ENCODE data around the gene H19.

Gene H19

DNA sequence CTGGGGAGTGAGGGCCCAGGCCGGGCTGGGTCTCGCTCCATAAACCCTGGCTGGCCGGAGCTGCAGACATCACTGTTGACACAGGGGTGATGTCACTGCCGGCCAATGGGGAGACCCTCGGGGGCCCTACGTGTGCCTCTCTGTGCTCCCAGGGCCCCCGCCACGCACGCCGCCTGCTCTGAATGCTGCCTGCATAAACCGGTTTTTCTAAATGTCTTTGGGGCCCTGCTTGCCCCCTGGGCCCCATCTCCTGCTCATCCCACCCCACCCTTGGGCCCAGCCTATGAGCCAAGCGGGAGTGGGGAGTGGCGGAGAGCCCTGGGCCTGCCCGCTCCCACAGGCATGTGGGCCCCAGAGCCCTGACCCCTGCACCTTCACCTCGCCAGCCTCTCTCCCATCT lies 7.7 kb downstream of the H19 start:
- in situ Hi-C loops (cut with MboI; ENCODE audit: low pct_unique_long_range_greater_than_20kb, low sequenced_read_pairs, unreplicated experiment): no loop called here
- TF ChIP-seq, protein P1, sequence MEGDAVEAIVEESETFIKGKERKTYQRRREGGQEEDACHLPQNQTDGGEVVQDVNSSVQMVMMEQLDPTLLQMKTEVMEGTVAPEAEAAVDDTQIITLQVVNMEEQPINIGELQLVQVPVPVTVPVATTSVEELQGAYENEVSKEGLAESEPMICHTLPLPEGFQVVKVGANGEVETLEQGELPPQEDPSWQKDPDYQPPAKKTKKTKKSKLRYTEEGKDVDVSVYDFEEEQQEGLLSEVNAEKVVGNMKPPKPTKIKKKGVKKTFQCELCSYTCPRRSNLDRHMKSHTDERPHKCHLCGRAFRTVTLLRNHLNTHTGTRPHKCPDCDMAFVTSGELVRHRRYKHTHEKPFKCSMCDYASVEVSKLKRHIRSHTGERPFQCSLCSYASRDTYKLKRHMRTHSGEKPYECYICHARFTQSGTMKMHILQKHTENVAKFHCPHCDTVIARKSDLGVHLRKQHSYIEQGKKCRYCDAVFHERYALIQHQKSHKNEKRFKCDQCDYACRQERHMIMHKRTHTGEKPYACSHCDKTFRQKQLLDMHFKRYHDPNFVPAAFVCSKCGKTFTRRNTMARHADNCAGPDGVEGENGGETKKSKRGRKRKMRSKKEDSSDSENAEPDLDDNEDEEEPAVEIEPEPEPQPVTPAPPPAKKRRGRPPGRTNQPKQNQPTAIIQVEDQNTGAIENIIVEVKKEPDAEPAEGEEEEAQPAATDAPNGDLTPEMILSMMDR (IDR thresholded peaks at IDR 0.05; ENCODE audit: extremely low read depth, insufficient read depth, missing control alignments): no peak
- DNase-seq (ENCODE audit: low spot score): no peak

- in situ Hi-C loops (cut with MboI; ENCODE audit: low pct_unique_long_range_greater_than_20kb, low sequenced_read_pairs, unreplicated experiment): no loop called here
- DNase-seq (ENCODE audit: low spot score): no peak
These were observed 8.8 kb downstream of the H19 start for GRCh38 chr11:1988667-1989317.

DNA sequence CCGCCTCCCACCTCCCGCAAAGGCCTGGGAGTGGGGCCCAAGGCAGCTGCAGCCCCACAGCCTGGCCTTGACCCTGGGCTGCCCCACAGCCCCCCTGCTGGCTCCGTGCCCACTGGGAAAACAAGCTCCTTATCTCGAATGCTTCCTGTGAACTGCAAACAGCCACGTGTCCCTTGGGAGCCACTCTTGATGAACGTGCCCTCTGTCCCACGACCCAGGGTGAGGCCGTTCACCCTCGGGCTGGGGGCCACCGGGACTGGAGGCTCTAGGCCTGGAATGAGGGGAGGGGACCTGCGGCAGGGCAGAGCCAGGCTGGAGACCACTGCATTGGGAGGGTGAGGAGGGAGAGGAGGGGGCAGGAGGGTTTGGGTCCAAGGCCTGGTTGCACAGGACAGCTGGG lies 9.5 kb downstream of the H19 start:
- in situ Hi-C loops (cut with MboI; ENCODE audit: low pct_unique_long_range_greater_than_20kb, low sequenced_read_pairs, unreplicated experiment): no loop called here
- no peak for DNase-seq (ENCODE audit: low spot score)
- TF ChIP-seq, protein P1 (IDR thresholded peaks at IDR 0.05; ENCODE audit: extremely low read depth, insufficient read depth, missing control alignments): no peak

More at GRCh38 chr11:1988667-1989317, 8.8 kb downstream of the H19 start:
- TF ChIP-seq, protein P1 (IDR thresholded peaks at IDR 0.05; ENCODE audit: extremely low read depth, insufficient read depth, missing control alignments): no peak

GRCh38 chr11:1987024-1987423 lies 10.6 kb downstream of the H19 start:
- no peak for DNase-seq (ENCODE audit: low spot score)
- in situ Hi-C loops (cut with MboI; ENCODE audit: low pct_unique_long_range_greater_than_20kb, low sequenced_read_pairs, unreplicated experiment): no loop called here
- TF ChIP-seq, protein P1 (IDR thresholded peaks at IDR 0.05; ENCODE audit: extremely low read depth, insufficient read depth, missing control alignments): no peak

DNA sequence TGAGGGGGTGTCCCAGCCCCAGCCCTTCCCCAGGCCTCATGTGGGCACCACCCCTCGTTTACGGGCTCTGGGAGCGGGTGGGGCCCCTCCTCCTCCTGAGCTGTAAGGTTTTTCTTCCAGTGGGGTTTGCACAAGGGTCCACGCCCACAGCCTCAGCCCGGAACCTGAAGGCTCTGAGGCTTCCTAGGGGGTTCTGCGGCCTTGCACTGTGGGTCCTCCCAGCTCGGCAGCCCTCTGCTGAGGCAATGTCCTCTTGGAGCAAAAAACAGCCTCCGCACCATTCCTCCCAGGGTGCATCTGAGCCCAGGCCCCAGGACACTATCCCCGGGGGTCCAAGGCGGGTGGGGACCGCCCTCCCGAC lies 14.1 kb downstream of the H19 start:
- TF ChIP-seq, protein P1 (IDR thresholded peaks at IDR 0.05; ENCODE audit: extremely low read depth, insufficient read depth, missing control alignments): no peak
- in situ Hi-C loops (cut with MboI; ENCODE audit: low pct_unique_long_range_greater_than_20kb, low sequenced_read_pairs, unreplicated experiment): no loop called here
- no peak for DNase-seq (ENCODE audit: low spot score)

DNA sequence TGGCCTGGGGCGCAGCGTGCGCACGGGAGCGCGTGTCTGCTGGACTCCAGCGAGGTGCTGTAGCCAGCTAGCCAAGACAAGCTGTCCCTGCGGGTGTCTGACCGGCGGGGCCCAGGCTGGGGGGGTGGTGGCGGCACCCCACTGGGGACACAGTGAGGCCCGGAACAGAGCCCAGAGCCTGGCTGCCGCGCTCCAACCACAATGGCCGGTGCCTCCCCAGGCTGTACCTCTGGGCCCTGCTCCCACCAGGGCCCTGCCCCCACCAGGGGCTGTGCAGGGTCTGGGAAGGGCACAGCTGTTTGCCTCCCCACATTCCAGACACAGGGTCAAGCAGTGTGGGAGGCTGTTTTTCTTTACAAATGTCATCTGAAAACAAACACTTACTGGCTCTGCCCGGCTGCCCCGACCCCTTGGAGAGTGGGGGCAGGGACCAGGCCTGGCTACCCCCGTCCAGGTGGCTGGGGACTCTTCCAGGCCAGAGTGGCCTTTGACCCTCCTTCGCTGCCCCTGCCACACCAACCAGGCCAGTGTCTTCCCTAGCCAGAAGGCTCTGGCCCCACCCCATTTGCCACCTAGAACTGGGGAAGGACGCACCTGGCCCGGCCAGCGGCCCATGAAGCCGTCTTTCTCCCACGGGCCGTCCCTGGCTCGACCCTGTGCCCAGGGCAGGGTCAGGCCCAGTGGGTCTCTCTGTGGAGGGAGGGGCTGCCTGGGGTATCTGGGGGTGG lies 14.6 kb downstream of the H19 start:
- TF ChIP-seq, protein P1 (IDR thresholded peaks at IDR 0.05; ENCODE audit: extremely low read depth, insufficient read depth, missing control alignments): no peak
- DNase-seq (ENCODE audit: low spot score): no peak
- in situ Hi-C loops (cut with MboI; ENCODE audit: low pct_unique_long_range_greater_than_20kb, low sequenced_read_pairs, unreplicated experiment): no loop called here

Data from GM13977 (cell line).